ENCODE measurements around the gene NUP133.
"Not testable (repeated sequence)": the region's sequence is repeated elsewhere in the genome, so short reads cannot be mapped to it uniquely, and the experiment has no call there.

The NUP133 gene

GRCh38 chr1:229448354-229448753, 59.8 kb downstream of the NUP133 start:
- DNase-seq, result no peak

- DNase-seq, result no peak
Measured at GRCh38 chr1:229447809-229448252, 60.3 kb downstream of the NUP133 start.

- DNase-seq, result no peak
Measured at GRCh38 chr1:229445828-229446227, 62.3 kb downstream of the NUP133 start.

- DNase-seq, result no peak
Measured at GRCh38 chr1:229440851-229441537, 67.1 kb downstream of the NUP133 start.

- DNase-seq, result no peak
Measured at GRCh38 chr1:229438021-229438420, 70.1 kb downstream of the NUP133 start.

GRCh38 chr1:229437443-229437842, 70.7 kb downstream of the NUP133 start:
- DNase-seq, result no peak

- no peak for DNase-seq
Measured at GRCh38 chr1:229436201-229436600, 71.9 kb downstream of the NUP133 start.

GRCh38 chr1:229434641-229435051, 73.5 kb downstream of the NUP133 start:
- no peak for DNase-seq

- no peak for DNase-seq
Measured at GRCh38 chr1:229434005-229434640, 74.0 kb downstream of the NUP133 start, which contains the start of gene ACTA1. TSS of gene ACTA1 (minus strand) at chr1:229434094. CDS start at chr1:229433115, 979 bp downstream.

GRCh38 chr1:229433364-229434004, 74.7 kb downstream of the NUP133 start:
- DNase-seq, result no peak

GRCh38 chr1:229432905-229433304, 75.2 kb downstream of the NUP133 start:
- DNase-seq, result no peak

- no peak for DNase-seq
Measured at GRCh38 chr1:229432116-229432461, 76.1 kb downstream of the NUP133 start.

- DNase-seq, result no peak
Measured at GRCh38 chr1:229431284-229432115, 76.6 kb downstream of the NUP133 start.

GRCh38 chr1:229430761-229431283, 77.3 kb downstream of the NUP133 start:
- peak; percentile 46 for DNase-seq

GRCh38 chr1:229428256-229428655, 79.9 kb downstream of the NUP133 start:
- no peak for DNase-seq

GRCh38 chr1:229427572-229427971, 80.6 kb downstream of the NUP133 start:
- DNase-seq, result no peak

- DNase-seq, result no peak
Measured at GRCh38 chr1:229425564-229426159, 82.5 kb downstream of the NUP133 start.

GRCh38 chr1:229420765-229421164, 87.4 kb downstream of the NUP133 start:
- DNase-seq, result no peak

GRCh38 chr1:229420224-229420623, 87.9 kb downstream of the NUP133 start:
- DNase-seq, result no peak

- DNase-seq, result not testable (repeated sequence)
Measured at GRCh38 chr1:229418586-229418985, 89.6 kb downstream of the NUP133 start.

- DNase-seq, result not testable (repeated sequence)
Measured at GRCh38 chr1:229412810-229413209, 95.3 kb downstream of the NUP133 start.

- DNase-seq, result no peak
Measured at GRCh38 chr1:229412056-229412455, 96.1 kb downstream of the NUP133 start.
